Inflammatory macrophage treated with lipopolysaccharide for 4 hours (primary cell): ENCODE results near the gene MICALL1.

Experiments used
- DNase-seq: peaks from one replicate; pipeline ENCODE4 v3.0.0-alpha.2; 2020

The MICALL1 gene

GRCh38 chr22:37989146-37990045 is 83.3 kb downstream of the MICALL1 start:
- DNase-seq: no peak

DNA sequence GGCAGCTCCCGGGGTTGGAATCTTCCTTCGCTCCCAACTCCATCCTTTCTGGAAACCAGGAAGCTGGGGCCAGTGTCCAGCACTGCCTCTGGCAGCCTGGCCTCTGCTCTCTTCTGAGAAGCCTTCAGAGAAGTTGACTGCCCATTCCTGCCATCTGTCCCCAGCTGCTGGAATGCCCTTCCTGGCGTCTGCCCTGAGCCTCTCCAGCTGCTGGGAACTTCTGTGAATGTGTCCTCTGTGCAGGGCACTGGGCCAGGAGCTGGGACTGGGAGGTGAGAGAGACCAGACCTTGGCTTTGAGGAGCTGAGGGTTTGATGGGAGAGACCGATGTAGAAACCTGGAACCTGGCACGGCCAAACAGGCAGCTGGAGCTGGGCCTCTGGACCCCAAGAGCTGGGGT is 84.2 kb downstream of the MICALL1 start:
- DNase-seq: no peak

- no peak for DNase-seq
These were observed 84.8 kb downstream of the MICALL1 start for GRCh38 chr22:37990862-37991261.

- DNase-seq: no peak
These were observed 85.8 kb downstream of the MICALL1 start for GRCh38 chr22:37991731-37992442.
